ENCODE data around the gene SCAP. TPM values are rescaled to one million over a fixed set of nuclear protein-coding genes. Genes with fewer than 3 reads are reported as not detected.
"Not testable (repeated sequence)": the region's sequence is repeated elsewhere in the genome, so short reads cannot be mapped to it uniquely, and the experiment has no call there.

The SCAP gene
- total RNA-seq, 1 experiment from 2014 or later, result 24.7 TPM

- DNase-seq (ENCODE audit: low spot score), result no peak
Measured at GRCh38 chr3:47399531-47400270, 76.0 kb downstream of the SCAP start.

GRCh38 chr3:47399016-47399415 is 76.7 kb downstream of the SCAP start:
- no peak for DNase-seq (ENCODE audit: low spot score)

GRCh38 chr3:47398228-47398627 is 77.5 kb downstream of the SCAP start:
- DNase-seq (ENCODE audit: low spot score), result no peak

DNA sequence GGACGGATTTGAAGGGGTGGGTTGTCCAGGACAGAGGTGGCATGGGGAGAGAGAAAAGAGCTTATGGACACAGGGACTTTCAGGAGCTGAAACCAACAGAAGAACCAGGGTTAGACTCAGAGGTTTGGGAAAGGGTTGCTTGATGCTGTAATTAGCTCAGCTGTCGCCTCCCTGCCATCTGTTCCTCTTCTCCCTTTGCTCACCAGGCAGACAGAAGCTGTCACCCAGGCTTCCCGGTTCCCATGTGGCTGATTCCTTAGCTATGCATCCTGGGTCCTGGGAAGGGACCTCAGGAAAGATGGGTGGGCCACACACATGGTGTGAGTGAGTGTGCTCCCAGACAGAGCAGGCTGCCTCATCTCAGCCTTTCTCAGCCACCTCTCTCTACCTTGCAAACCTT is 80.9 kb downstream of the SCAP start:
- no peak for DNase-seq (ENCODE audit: low spot score)

- no peak for DNase-seq (ENCODE audit: low spot score)
Measured at GRCh38 chr3:47394140-47394870, 81.4 kb downstream of the SCAP start.

DNA sequence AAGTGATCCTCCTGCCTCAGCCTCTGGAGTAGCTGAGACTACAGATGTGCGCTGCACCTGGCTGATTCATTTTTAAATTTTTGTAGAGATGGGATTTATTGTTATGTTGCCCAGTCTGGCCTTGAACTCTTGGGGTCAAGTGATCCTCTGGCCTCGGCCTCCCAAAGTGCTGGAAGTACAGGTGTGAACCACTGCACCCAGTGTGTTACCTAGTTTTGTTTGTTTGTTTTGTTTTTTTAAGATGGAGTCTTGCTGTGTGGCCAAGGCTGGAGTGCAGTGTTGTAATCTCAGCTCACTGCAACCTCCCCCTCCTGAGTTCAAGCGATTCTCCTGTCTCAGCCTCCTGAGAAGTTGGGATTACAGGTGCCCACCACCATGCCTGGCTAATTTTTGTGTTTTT is 82.8 kb downstream of the SCAP start:
- no peak for DNase-seq (ENCODE audit: low spot score)

GRCh38 chr3:47385796-47386195 is 89.9 kb downstream of the SCAP start:
- no peak for DNase-seq (ENCODE audit: low spot score)

- DNase-seq (ENCODE audit: low spot score), result no peak
Measured at GRCh38 chr3:47385007-47385406, 90.7 kb downstream of the SCAP start.

DNA sequence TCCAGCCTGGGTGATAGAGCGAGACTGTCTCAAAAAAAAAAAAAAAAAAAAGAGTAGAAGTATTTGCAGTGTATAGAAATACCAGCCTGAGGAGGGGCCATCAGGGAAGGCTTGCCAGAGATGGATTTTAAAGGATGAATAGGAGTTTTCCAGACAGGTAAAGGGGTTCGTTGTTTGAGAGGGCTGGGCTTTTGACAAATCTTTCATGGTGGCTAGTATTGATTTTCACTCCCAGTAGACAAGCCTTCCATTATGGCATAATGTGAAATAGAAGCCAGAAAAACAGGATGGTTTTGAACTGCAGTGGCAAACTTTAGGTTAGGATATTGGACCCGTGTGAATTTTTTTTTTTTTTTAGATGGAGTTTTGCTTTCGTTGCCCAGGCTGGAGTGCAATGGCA is 91.3 kb downstream of the SCAP start:
- DNase-seq (ENCODE audit: low spot score), result no peak

GRCh38 chr3:47381317-47382157 is 94.2 kb downstream of the SCAP start:
- peak; percentile 59 for DNase-seq (ENCODE audit: low spot score)

DNA sequence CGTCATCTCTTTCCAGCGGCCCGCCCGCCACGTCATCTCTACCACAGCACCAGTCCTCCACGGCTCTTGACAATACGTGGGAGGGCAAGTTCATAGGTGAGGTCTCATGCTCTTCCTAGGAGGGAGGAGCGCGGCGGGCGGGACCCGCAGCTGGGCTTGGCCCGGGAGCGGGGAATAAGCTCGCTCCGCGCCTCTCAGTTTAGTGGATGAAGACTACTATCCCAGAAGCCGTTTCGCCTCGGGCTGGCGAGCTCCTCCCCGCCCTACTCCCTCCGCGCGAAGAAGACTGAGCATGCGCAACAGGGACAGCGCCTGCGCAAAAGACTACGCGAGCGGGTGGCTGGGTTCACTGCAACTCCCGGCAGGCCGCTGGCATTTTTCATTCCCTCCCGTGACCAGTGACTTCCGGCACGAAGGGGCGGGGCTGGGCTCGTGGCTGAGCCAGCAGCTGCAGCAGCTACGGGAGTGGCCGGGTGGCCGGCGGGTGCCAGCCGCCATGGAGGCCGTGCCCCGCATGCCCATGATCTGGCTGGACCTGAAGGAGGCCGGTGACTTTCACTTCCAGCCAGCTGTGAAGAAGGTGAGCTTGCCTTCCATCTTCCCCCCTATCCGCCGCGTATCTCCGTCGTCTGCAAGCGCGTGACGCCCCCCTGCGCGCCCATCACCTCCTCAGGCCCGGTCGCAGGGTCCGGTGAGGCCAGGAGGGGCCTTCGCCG is 95.0 kb downstream of the SCAP start, which contains the start of gene PTPN23:
Gene PTPN23, plus strand, starts transcription at position 421 of the 716 bp plus-strand sequence. Its CDS starts 76 bp downstream, at position 497.
- DNase-seq (ENCODE audit: low spot score), result peak; percentile 95

GRCh38 chr3:47380026-47380600 is 95.6 kb downstream of the SCAP start:
- no peak for DNase-seq (ENCODE audit: low spot score)

GRCh38 chr3:47379411-47379899 is 96.3 kb downstream of the SCAP start:
- no peak for DNase-seq (ENCODE audit: low spot score)

DNA sequence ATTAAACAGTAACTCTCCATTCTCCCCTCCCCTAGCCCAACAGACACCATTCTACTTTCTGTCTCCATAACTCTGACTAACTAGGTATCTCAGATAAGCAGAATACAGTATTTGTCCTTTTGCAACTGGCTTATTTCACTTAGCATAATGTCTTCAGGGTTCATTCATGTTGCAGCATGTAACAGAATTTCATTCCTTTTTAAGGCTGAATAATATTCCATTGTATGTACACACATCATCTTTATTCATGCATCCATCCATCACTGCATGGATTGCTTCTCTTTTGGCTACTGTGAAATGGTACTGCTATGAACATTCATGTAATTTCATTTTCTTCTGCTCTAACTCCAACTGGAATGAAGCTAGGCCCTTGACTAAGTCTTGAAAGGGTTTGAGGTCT is 96.9 kb downstream of the SCAP start:
- DNase-seq (ENCODE audit: low spot score), result no peak

GRCh38 chr3:47377186-47377585 is 98.6 kb downstream of the SCAP start:
- DNase-seq (ENCODE audit: low spot score), result no peak

DNA sequence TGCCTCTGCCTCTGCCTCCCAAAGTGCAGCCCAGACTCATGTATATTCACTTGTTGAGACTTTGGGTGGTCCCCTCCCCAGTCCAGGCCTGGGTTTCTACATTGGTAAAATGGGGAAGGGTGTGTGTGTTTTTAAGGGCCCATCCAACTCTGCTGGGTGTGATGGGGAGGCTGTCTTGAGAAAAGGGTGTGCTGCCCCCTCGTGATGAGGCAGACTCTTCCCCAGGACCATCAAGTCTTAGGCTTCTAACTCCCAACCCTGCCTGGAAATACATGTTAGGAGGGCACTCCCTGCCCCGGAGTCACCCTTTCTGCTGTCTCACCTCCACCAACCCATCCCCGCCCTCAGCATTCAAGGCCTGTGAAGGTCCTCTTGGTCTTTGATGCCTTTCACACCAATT is 99.3 kb downstream of the SCAP start:
- DNase-seq (ENCODE audit: low spot score), result no peak

DNA sequence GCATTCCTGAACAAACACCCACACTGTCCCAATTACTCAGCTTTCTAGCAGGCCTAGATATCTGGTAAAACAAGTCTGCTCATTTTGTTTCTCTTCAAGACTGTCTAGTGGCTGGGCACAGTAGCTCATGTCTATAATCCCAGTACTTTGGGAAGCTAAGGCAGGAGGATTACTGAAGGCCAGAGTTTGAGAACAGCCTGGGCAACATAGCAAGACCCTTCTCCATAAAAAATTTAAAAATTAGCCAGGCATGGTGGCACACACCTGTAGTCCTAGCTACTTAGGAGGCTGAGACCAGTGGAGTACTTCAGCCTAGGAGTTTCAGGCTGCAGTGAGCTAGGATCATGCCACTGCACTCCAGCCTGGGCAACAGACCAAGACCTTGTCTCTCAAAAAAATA is 101.2 kb downstream of the SCAP start:
- DNase-seq (ENCODE audit: low spot score), result no peak

- no peak for DNase-seq (ENCODE audit: low spot score)
Measured at GRCh38 chr3:47370887-47371697, 104.6 kb downstream of the SCAP start.

- DNase-seq (ENCODE audit: low spot score), result not testable (repeated sequence)
Measured at GRCh38 chr3:47370020-47370419, 105.7 kb downstream of the SCAP start.

DNA sequence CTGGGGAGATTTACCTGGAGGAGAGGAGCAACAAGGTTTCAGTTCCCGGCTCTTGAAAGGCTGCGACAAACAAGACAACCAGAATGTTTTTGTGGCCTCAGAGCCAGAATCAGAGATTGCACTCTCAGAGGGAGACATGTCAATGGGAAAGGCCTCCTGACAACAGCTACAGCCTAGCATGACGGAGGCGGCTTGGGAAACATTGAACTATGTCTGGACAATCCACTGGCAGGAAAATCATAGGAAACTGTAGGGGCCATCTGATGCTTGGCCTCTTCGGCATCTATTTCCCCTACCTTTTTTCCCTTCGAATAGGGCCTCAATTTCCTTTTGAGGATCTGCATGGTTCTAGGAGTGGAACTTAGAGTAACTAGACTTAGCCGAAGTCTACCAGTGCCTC is 108.1 kb downstream of the SCAP start:
- no peak for DNase-seq (ENCODE audit: low spot score)
